ENCODE data around the gene TRIO.
"Not testable (repeated sequence)": the region's sequence is repeated elsewhere in the genome, so short reads cannot be mapped to it uniquely, and the experiment has no call there.

Gene TRIO

GRCh38 chr5:14189680-14190079 lies 46.5 kb downstream of the TRIO start:
- no peak for DNase-seq

- DNase-seq: no peak
Observed at GRCh38 chr5:14190194-14191164, 47.3 kb downstream of the TRIO start.

GRCh38 chr5:14191325-14191724 lies 48.2 kb downstream of the TRIO start:
- no peak for DNase-seq

- no peak for DNase-seq
Observed at GRCh38 chr5:14193496-14193895, 50.4 kb downstream of the TRIO start.

GRCh38 chr5:14195588-14195987 lies 52.4 kb downstream of the TRIO start:
- DNase-seq: no peak

- no peak for DNase-seq
Observed at GRCh38 chr5:14197056-14197455, 53.9 kb downstream of the TRIO start.

- DNase-seq: no peak
Observed at GRCh38 chr5:14199902-14200301, 56.8 kb downstream of the TRIO start.

- DNase-seq: no peak
Observed at GRCh38 chr5:14200312-14200990, 57.3 kb downstream of the TRIO start.

GRCh38 chr5:14201325-14202045 lies 58.3 kb downstream of the TRIO start:
- no peak for DNase-seq

- no peak for DNase-seq
Observed at GRCh38 chr5:14202462-14202861, 59.3 kb downstream of the TRIO start.

- no peak for DNase-seq
Observed at GRCh38 chr5:14204011-14204670, 61.0 kb downstream of the TRIO start.

- peak in 1 of 6 experiments; percentile 0 for DNase-seq
Observed at GRCh38 chr5:14204785-14205321, 61.7 kb downstream of the TRIO start.

GRCh38 chr5:14206028-14206725 lies 63.0 kb downstream of the TRIO start:
- DNase-seq: no peak

GRCh38 chr5:14207428-14207827 lies 64.3 kb downstream of the TRIO start:
- not testable (repeated sequence) for DNase-seq

- no peak for DNase-seq
Observed at GRCh38 chr5:14208071-14209021, 65.2 kb downstream of the TRIO start.

- no peak for DNase-seq
Observed at GRCh38 chr5:14209222-14209822, 66.2 kb downstream of the TRIO start.

GRCh38 chr5:14209836-14210235 lies 66.7 kb downstream of the TRIO start:
- DNase-seq: no peak

- no peak for DNase-seq
Observed at GRCh38 chr5:14210729-14211128, 67.6 kb downstream of the TRIO start.

- DNase-seq: no peak
Observed at GRCh38 chr5:14211818-14212803, 69.0 kb downstream of the TRIO start.
